Smooth muscle cell (in vitro differentiated cells): Measurements from ENCODE around the gene ACOX2. TPM values are rescaled to one million over a fixed set of nuclear protein-coding genes. Genes with fewer than 3 reads are reported as not detected.

Source experiments
- DNase-seq: peaks from one replicate; lab custom pipeline; 2025; ENCODE audit not compliant: unreplicated experiment; lab: John Stamatoyannopoulos, UW
- H2AFZ ChIP-seq: fragments of 200-600 bp; sonication (generic); 2 replicates; pipeline ENCODE4 v1.6.0; 2016; ENCODE audit warnings: antibody characterized with exemption, low read depth, mild to moderate bottlenecking
- H3F3A ChIP-seq: fragments of 200-600 bp; sonication (generic); 2 replicates; pipeline ENCODE4 v1.6.0; 2017; ENCODE audit warnings: antibody characterized with exemption, low read depth
- H3K27ac ChIP-seq: fragments of 200-600 bp; sonication (generic); 2 replicates; pipeline ENCODE4 v1.5.1; 2016; ENCODE audit warnings: low read depth, mild to moderate bottlenecking
- H3K27me3 ChIP-seq: fragments of 200-600 bp; sonication (generic); 2 replicates; pipeline ENCODE4 v1.6.1; 2016; ENCODE audit warnings: low read depth, mild to moderate bottlenecking
- H3K36me3 ChIP-seq: fragments of 200-600 bp; sonication (generic); 2 replicates; pipeline ENCODE4 v1.5.1; 2016; ENCODE audit warnings: low read depth
- H3K4me1 ChIP-seq: fragments of 200-600 bp; sonication (generic); 2 replicates; pipeline ENCODE4 v1.5.1; 2016; ENCODE audit warnings: low read depth
- H3K4me2 ChIP-seq: fragments of 200-600 bp; sonication (generic); 2 replicates; pipeline ENCODE4 v1.6.0; 2016; ENCODE audit warnings: mild to moderate bottlenecking
- H3K4me3 ChIP-seq: fragments of 200-600 bp; sonication (generic); 2 replicates; pipeline ENCODE4 v1.5.1; 2016; ENCODE audit warnings: mild to moderate bottlenecking
- H3K79me2 ChIP-seq: fragments of 200-600 bp; sonication (generic); 2 replicates; pipeline ENCODE4 v1.6.0; 2016; ENCODE audit warnings: low read depth, mild to moderate bottlenecking
- H3K9ac ChIP-seq: fragments of 200-600 bp; sonication (generic); 2 replicates; pipeline ENCODE4 v1.6.0; 2016; ENCODE audit warnings: low read depth
- H3K9me3 ChIP-seq: fragments of 200-600 bp; sonication (generic); replicated peaks from 2 replicates; pipeline ENCODE4 v1.5.1; 2016; ENCODE audit warnings: low read depth
- H4K20me1 ChIP-seq: fragments of 200-600 bp; sonication (generic); 2 replicates; pipeline ENCODE4 v1.6.0; 2016; ENCODE audit warnings: low read depth
- WGBS: methylation state at CpG from one replicate; pipeline ENCODE4 v1.1.7; 2016; ENCODE audit warnings: low lambda C conversion rate; 5-methylcytosine and 5-hydroxymethylcytosine counted together
- polyA plus RNA-seq: library from polyadenylated mRNA; unstranded; fragments of >200 nt; fragmentation: Nextera tagmentation; extraction: Ambion mirVana; gene quantifications from 2 replicates; pipeline ENCODE4 v1.2.1, GENCODE V29; 2016
- total RNA-seq: library from RNA; depleted of rRNA; stranded (reverse); fragments of >200 nt; gene quantifications from 2 replicates; pipeline ENCODE4 v1.2.3, GENCODE V29; 2014
- TF ChIP-seq, protein P1 (sequence below): fragments of 200-600 bp; sonication (generic); IDR thresholded peaks from 2 replicates; pipeline ENCODE4 v1.5.1; 2017; ENCODE audit warnings: borderline replicate concordance, mild to moderate bottlenecking, antibody characterized with exemption; ENCODE audit not compliant: insufficient read depth, poor library complexity, severe bottlenecking

Gene ACOX2
- total and polyA plus RNA-seq, 2 experiments from 2014 or later = 8.5 to 13.2 TPM

DNA sequence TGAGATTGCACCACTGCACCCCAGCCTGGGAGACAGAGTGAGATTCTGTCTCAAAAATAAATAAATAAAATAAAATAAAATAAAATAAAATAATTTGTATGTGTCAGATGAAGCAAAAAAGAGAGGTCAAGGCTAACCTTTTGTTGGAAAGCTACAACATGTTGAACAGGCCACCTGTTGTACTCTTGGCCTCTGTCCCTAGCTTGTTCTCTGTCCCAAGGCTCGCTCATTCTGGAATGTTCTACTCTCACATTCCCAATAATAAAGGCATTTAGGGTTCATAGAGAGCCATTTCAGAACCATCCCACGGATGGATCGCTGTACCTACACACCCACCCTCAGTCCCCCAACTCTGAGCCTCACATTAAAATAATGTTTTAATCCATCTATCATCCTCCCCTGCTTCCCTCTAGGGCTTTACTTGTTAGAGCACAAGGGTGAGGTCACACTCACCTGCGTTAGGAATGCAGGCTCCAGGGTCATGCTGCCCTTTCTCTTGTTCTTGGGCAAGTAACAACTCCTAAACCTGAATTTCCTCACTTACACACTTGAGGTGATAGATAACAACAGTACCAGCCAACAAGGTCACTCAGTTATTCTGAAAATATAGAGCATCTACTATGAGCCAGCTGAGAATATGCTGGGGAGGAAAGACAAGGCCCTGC is 70.0 kb downstream of the ACOX2 start:
- H3K27me3 ChIP-seq = no peaks in the 10 kb centered on the region
- H3K9me3 ChIP-seq = no peaks in the 10 kb centered on the region
- whole genome bisulfite sequencing = 93% methylated on average over 4 of the region's 4 CpGs
- no peak overlapping the region for H2AFZ ChIP-seq
- H3K9ac ChIP-seq = no peak overlapping the region
- peaks cover 12% of the 10 kb centered on the region for H3K4me1 ChIP-seq
- H3K79me2 ChIP-seq = no peaks in the 10 kb centered on the region
- H3K27ac ChIP-seq = no peak overlapping the region
- TF ChIP-seq, protein P1, sequence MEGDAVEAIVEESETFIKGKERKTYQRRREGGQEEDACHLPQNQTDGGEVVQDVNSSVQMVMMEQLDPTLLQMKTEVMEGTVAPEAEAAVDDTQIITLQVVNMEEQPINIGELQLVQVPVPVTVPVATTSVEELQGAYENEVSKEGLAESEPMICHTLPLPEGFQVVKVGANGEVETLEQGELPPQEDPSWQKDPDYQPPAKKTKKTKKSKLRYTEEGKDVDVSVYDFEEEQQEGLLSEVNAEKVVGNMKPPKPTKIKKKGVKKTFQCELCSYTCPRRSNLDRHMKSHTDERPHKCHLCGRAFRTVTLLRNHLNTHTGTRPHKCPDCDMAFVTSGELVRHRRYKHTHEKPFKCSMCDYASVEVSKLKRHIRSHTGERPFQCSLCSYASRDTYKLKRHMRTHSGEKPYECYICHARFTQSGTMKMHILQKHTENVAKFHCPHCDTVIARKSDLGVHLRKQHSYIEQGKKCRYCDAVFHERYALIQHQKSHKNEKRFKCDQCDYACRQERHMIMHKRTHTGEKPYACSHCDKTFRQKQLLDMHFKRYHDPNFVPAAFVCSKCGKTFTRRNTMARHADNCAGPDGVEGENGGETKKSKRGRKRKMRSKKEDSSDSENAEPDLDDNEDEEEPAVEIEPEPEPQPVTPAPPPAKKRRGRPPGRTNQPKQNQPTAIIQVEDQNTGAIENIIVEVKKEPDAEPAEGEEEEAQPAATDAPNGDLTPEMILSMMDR = no peak
- no peaks in the 10 kb centered on the region for H4K20me1 ChIP-seq
- DNase-seq = no peak
- peaks cover 3% of the 10 kb centered on the region for H3F3A ChIP-seq
- no peak overlapping the region for H3K4me3 ChIP-seq
- no peak overlapping the region for H3K4me2 ChIP-seq
- H3K36me3 ChIP-seq = no peaks in the 10 kb centered on the region

DNA sequence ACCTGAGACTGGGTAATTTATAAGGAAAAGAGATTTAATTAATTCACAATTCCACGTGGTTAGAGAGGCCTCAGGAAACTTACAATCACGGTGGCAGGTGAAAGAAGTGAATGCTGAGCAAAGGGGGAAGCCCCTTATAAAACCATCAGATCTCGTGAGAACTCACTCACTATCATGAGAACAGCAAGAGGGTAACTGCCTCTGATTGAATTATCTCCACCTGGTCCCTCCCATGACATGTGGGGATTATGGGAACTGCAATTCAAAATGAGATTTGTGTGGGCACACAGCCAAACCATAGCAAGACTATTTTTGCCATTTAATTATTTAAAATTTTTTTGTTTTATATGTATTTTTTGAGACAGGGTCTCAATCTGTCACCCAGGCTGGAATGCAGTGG is 72.1 kb downstream of the ACOX2 start:
- Histone ChIP-seq H3K9ac (no peak overlapping the region), H3K36me3 (no peaks in the 10 kb centered on the region), H4K20me1 (no peaks in the 10 kb centered on the region), H3K4me3 (no peak overlapping the region), H3F3A (no peaks in the 10 kb centered on the region), H3K9me3 (no peaks in the 10 kb centered on the region), H3K4me2 (no peak overlapping the region), H2AFZ (no peak overlapping the region), H3K4me1 (no peaks in the 10 kb centered on the region), H3K27me3 (no peaks in the 10 kb centered on the region), H3K79me2 (no peaks in the 10 kb centered on the region), H3K27ac (no peak overlapping the region)
- 92% methylated on average over 3 of the region's 3 CpGs for WGBS
- TF ChIP-seq, protein P1 = no peak
- DNase-seq = no peak

DNA sequence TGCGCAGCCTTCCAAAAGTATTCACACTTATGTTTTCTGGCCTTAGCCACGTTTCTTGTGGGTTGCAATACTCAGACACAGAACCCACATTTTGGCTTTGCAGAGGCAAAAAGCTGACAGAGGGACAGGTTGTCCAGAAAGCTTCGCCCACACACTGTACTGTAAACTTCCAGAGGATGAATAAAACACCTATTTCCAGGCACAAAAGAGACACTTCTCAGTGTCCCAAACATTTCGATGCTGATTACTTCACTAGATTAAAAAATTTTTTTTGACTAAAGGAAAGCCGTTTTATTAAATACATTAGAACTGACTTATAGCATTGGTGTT is 73.1 kb downstream of the ACOX2 start:
- TF ChIP-seq, protein P1 = no peak
- Histone ChIP-seq H3K4me2 (peak overlapping the region; percentile 2), H3K9ac (no peak overlapping the region), H3K27me3 (no peaks in the 10 kb centered on the region), H3F3A (no peaks in the 10 kb centered on the region), H3K27ac (no peak overlapping the region), H3K4me3 (no peak overlapping the region), H3K36me3 (no peaks in the 10 kb centered on the region), H3K9me3 (no peaks in the 10 kb centered on the region), H3K79me2 (no peaks in the 10 kb centered on the region), H2AFZ (no peak overlapping the region), H4K20me1 (no peaks in the 10 kb centered on the region), H3K4me1 (no peaks in the 10 kb centered on the region)
- WGBS = 39% methylated on average over 5 of the region's 5 CpGs
- no peak for DNase-seq
